Left kidney (tissue), 2 donors: ENCODE data around the gene CFAP299. TPM values are rescaled to one million over a fixed set of nuclear protein-coding genes. Genes with fewer than 3 reads are reported as not detected.
"Not testable (repeated sequence)": the region's sequence is repeated elsewhere in the genome, so short reads cannot be mapped to it uniquely, and the experiment has no call there.

ENCODE experiments used
- DNase-seq: peaks from one replicate; pipeline ENCODE4 v3.0.0-alpha.2; 2013
- polyA plus RNA-seq: library from polyadenylated mRNA; unstranded; fragments of 120-200 nt; gene quantifications from one replicate; pipeline ENCODE4 v1.2.1, GENCODE V29; 2013; ENCODE audit not compliant: insufficient read length

Gene CFAP299
- polyA plus RNA-seq, 1 donor: 1.00 TPM

GRCh38 chr4:80610845-80611677 is 275.5 kb downstream of the CFAP299 start:
- peak; percentile 25 for DNase-seq

- no peak for DNase-seq
These were observed 276.1 kb downstream of the CFAP299 start for GRCh38 chr4:80611678-80611979.

DNA sequence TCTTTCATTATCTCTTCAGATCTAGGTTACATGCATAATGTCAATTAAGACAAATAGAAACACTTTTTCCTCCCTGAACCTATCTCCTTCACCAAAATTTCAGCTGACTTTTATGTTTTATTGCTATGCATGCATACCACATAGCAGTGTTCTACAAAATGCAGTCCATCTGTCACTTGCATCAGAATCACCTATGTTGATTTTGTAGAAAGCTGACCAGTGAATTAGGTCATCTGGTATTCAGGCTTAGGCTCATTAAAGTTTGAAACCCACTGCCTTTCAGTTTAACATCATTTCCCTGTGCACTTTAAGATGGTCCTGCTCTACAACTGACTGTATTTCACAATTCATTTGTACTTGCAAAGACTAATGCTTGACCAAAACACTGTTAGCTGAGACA is 277.9 kb downstream of the CFAP299 start:
- DNase-seq: no peak

DNA sequence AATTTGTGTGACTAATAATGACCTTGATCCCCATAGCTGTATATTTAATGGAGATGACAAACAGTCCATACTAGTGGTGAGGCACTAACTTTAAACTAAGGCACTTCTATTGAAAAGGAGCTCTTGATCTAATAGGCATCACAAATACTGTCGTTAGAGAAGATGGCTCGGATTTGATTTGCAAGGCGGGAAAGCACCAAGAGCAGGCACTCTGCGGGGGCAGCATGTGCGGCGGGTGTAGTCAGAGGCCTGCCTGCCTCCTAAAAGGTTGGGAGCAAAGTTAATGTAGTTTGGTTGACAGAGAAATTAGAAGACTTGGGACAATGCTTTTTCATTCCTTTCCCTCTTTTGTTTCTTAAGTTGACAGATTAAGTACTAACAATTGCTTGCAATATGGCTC is 278.8 kb downstream of the CFAP299 start:
- DNase-seq: no peak

DNA sequence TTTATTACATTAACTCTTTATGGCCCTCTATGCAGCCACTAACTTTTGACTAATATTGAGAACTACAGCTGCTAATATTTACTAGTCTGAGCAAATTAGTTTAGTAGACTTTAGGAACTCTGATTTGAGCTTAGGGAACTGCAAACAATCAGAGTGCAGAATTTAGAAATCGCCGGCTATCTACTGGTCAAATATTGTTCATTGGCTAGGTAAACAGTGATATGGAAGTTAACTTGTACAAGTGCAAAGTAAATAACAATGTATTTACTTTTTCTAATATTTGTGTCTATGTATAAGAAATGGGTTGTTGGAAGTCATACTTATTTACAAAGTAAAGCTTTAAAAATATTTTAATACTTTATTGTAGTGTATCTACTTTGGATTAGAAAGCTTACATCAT is 279.6 kb downstream of the CFAP299 start:
- DNase-seq: no peak

- no peak for DNase-seq
These were observed 283.6 kb downstream of the CFAP299 start for GRCh38 chr4:80619070-80619674.

GRCh38 chr4:80631861-80632260 is 296.3 kb downstream of the CFAP299 start:
- DNase-seq: no peak

GRCh38 chr4:80637190-80637589 is 301.7 kb downstream of the CFAP299 start:
- no peak for DNase-seq

DNA sequence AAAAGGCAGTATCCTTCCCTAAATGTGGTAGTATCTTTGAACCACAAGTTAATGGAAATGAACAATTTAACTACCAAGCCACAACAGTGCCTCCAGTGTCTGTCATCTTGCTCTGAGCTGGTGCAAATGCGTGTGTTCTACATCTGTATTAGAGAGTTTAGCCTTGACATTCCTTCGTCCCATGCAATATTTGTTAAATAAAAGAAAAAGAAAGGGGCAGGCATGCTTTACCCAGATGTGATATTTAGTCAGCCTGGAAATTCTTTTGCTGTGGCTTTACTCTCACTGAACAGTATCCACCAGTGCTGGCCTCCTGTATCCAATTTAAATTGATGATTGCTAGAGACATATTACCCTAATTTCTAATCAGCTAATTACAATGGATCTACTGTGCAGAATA is 310.5 kb downstream of the CFAP299 start:
- no peak for DNase-seq

DNA sequence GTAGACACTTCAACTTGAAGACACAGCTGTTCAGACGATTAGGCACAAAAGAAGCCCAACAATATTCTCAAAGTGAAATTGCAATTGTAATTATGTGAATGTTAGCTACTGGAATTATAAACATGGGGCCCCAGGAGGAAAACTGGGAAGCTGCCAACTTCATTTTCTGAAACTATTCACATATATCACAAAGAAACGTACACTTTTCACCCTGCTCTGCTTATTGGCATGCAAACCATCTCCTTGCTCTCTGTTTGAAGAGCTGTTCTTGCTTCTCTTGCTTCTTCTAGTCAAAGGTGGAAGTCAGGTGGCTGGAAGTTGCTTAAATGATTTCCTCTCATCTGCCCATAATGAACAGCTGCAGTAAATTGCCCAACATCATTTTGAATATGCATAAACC is 320.1 kb downstream of the CFAP299 start:
- DNase-seq: peak; percentile 7

GRCh38 chr4:80670118-80670517 is 334.6 kb downstream of the CFAP299 start:
- not testable (repeated sequence) for DNase-seq

DNA sequence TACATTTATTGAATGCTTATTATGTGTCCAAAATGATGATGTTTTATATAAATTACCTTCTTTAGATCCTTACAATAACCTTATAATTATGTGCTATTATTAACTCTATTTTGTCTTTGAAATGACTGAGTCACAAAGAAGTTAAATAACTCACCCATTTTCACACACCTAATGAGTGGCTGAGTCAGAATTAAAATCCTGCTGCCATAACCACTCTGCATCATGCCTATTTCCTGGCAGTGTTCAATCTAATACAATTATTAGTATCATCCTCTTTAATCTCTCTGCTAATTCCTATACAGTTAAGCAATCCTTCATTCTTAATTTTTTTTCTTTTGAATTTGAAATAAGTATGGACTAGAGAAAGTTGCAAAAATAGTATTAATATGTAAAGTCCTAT is 342.9 kb downstream of the CFAP299 start:
- no peak for DNase-seq

GRCh38 chr4:80680934-80681333 is 345.4 kb downstream of the CFAP299 start:
- no peak for DNase-seq

DNA sequence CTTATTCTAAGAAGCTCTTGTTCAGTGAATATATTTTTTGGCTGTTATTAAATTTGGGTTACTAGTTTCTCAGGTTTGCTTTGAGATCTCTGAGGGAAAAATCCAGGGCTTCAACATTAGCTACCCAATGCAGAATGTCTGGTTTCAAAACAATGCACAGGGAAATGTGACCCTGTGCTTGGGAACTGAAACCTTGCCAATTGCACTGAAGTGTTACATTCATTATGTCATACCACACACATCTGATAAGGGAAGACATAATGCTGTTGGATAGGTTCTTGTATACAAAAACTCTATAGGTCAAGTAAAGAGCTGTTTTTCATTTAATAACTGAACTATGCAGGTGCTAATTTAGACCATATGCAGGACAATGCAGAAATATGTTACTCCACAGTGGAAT is 349.7 kb downstream of the CFAP299 start:
- DNase-seq: peak; percentile 19

DNA sequence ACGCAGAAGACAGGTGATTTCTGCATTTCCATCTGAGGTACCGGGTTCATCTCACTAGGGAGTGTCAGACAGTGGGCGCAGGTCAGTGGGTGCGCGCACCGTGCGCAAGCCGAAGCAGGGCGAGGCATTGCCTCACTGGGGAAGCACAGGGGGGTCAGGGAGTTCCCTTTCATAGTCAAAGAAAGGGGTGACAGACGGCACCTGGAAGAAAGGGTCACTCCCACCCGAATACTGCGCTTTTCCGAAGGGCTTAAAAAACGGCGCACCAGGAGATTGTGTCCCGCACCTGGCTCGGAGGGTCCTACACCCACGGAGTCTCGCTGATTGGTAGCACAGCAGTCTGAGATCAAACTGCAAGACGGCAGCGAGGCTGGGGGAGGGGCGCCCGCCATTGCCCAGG is 352.2 kb downstream of the CFAP299 start:
- not testable (repeated sequence) for DNase-seq

- DNase-seq: no peak
These were observed 358.6 kb downstream of the CFAP299 start for GRCh38 chr4:80694171-80694570.

DNA sequence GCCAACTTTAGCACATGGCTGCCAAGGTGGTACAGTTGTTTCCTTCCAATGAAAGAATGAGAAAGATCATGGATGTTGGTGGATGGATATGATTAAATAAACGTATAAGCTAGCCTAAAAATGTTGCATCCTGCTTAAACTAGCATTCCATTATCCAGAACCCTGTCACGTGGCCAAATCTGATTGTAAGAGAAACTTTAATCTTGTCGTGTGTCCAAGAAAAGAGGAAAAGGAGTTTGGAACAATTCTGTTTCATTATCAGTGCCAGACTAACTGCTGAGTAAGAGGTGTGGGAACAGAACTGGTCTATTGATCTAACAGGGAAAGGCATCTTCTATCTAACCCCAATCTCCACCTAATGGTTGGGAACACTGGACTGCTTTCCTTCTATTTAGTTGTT is 369.8 kb downstream of the CFAP299 start:
- DNase-seq: no peak

DNA sequence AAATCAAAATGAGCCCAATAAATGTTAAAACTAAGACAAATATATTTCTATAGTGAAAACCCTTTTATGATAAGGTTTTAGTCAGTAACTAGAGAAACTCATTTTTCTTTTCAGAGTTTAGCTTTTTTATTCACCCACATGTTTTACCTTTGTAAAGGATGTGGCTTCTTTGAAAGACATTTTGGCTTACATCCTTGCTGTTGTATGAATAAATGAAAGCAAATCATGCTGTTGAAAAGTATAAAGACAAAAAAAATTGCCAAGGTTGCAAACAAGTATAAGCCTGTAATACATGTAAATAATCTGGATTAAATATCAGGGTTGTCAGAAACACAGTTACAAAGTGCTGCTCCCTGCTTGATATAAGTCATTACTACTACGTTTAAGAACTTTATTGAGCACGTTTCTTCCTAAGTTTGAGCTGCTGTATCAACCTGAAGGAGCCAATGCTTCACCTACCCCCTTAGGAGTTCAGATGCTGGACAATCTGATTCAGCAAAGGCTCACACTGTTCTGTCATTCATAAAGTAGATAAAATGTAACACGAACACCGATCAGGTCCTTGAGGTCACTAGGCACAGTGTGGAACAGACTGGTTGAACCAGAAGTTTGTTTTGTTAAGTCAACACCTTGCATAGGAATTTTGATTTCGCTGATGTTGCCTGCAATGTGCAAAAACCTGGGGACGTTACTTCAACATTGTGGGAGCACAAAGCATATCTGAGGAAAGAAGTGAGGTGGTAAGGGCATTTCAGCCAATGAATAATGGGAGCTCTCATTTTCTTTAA is 373.7 kb downstream of the CFAP299 start:
- no peak for DNase-seq

GRCh38 chr4:80710748-80711451 is 375.4 kb downstream of the CFAP299 start:
- no peak for DNase-seq

GRCh38 chr4:80711956-80712355 is 376.4 kb downstream of the CFAP299 start:
- DNase-seq: no peak

- no peak for DNase-seq
These were observed 377.9 kb downstream of the CFAP299 start for GRCh38 chr4:80713409-80713808.

GRCh38 chr4:80717204-80717603 is 381.7 kb downstream of the CFAP299 start:
- DNase-seq: no peak

- no peak for DNase-seq
These were observed 390.9 kb downstream of the CFAP299 start for GRCh38 chr4:80726471-80726870.
